Neutrophil (primary cell): ENCODE results near the gene TSTD1.
"Not testable (repeated sequence)": the region's sequence is repeated elsewhere in the genome, so short reads cannot be mapped to it uniquely, and the experiment has no call there.

Source experiments
- H3K27ac ChIP-seq: fragments of 200-600 bp; sonication (generic); 2 replicates; pipeline ENCODE4 v1.5.1; 2016; ENCODE audit warnings: mild to moderate bottlenecking, moderate library complexity
- H3K27me3 ChIP-seq: fragments of 200-600 bp; sonication (generic); 2 replicates; pipeline ENCODE4 v1.6.0; 2016; ENCODE audit warnings: mild to moderate bottlenecking
- H3K36me3 ChIP-seq: fragments of 200-600 bp; sonication (generic); 2 replicates; pipeline ENCODE4 v1.5.1; 2017
- H3K4me1 ChIP-seq, 2 experiments: fragments of 200-600 bp in 1 of 2; sonication (generic) in 1 of 2; 1 replicate in 1 of 2; 2 replicates in 1 of 2; pipeline versions ENCODE4 v1.5.1 to v1.6.1; 2013 to 2016; ENCODE audit warnings: low read depth in 1 of 2, low read length in 1 of 2, mild to moderate bottlenecking in 1 of 2, moderate library complexity in 1 of 2; ENCODE audit not compliant: control insufficient read depth in 1 of 2, insufficient read depth in 1 of 2
- H3K4me3 ChIP-seq, 2 experiments: fragments of 200-600 bp in 1 of 2; sonication (generic) in 1 of 2; 1 replicate in 1 of 2; 2 replicates in 1 of 2; pipeline ENCODE4 v1.5.1; 2013 to 2016; ENCODE audit warnings: low read depth in 1 of 2, low read length in 1 of 2, mild to moderate bottlenecking in 1 of 2, moderate library complexity in 1 of 2
- H3K9me3 ChIP-seq: fragments of 200-600 bp; sonication (generic); 2 replicates; pipeline ENCODE4 v1.5.1; 2016
- CTCF ChIP-seq: fragments of 200-600 bp; sonication (generic); IDR thresholded peaks from 2 replicates; pipeline ENCODE4 v1.5.1; 2016; ENCODE audit warnings: antibody characterized with exemption

Gene TSTD1

GRCh38 chr1:161021970-161022353 lies 16.8 kb downstream of the TSTD1 start:
- Histone ChIP-seq H3K36me3 (no peaks in the 10 kb centered on the region), H3K4me3 (peak overlapping the region; percentile 90 to 91), H3K4me1 (peaks cover 47 to 56% of the 10 kb centered on the region in 2 experiments), H3K27ac (peak overlapping the region; percentile 95), H3K9me3 (no peaks in the 10 kb centered on the region), H3K27me3 (no peaks in the 10 kb centered on the region)
- TF ChIP-seq CTCF, result no peak

GRCh38 chr1:161021165-161021969 lies 17.4 kb downstream of the TSTD1 start:
- Histone ChIP-seq H3K36me3 (no peaks in the 10 kb centered on the region), H3K9me3 (no peaks in the 10 kb centered on the region), H3K27me3 (no peaks in the 10 kb centered on the region), H3K4me1 (peaks cover 50 to 60% of the 10 kb centered on the region in 2 experiments), H3K27ac (peak overlapping the region; percentile 95), H3K4me3 (peak overlapping the region; percentile 90 to 91)
- TF ChIP-seq CTCF, result no peak

- Histone ChIP-seq H3K27ac (peak within 1 kb of the TSS; percentile 95), H3K27me3 (no peaks in the 10 kb centered on the region), H3K4me3 (peak within 1 kb of the TSS; percentile 90 to 91), H3K9me3 (no peaks in the 10 kb centered on the region), H3K36me3 (no peaks in the 10 kb centered on the region), H3K4me1 (peaks cover 58 to 64% of the 10 kb centered on the region in 2 experiments)
- TF ChIP-seq CTCF, result peak; percentile 28
These were observed 18.1 kb downstream of the TSTD1 start, which contains the start of gene F11R for GRCh38 chr1:161020509-161021164. Gene F11R (minus strand): TSS chr1:161021152. CDS start chr1:161021073, 79 bp downstream.

GRCh38 chr1:161019751-161020495 lies 18.8 kb downstream of the TSTD1 start:
- no peak for TF ChIP-seq CTCF
- Histone ChIP-seq H3K9me3 (no peaks in the 10 kb centered on the region), H3K36me3 (no peaks in the 10 kb centered on the region), H3K27ac (peak overlapping the region; percentile 95), H3K4me1 (peaks cover 61 to 64% of the 10 kb centered on the region in 2 experiments), H3K4me3 (peak overlapping the region; percentile 90 to 91), H3K27me3 (no peaks in the 10 kb centered on the region)

GRCh38 chr1:161019111-161019660 lies 19.6 kb downstream of the TSTD1 start:
- not testable (repeated sequence) for H3K27me3 ChIP-seq, H3K36me3 ChIP-seq, H3K9me3 ChIP-seq
- Histone ChIP-seq H3K4me1 (peaks cover 66 to 71% of the 10 kb centered on the region in 2 experiments), H3K27ac (peak overlapping the region; percentile 95), H3K4me3 (peak overlapping the region; percentile 90 to 91)
